Activated CD4-positive, alpha-beta memory T cell treated with anti-CD3 and anti-CD28 coated beads for 36 hours (primary cell): ENCODE results near the gene CALHM2. TPM values are rescaled to one million over a fixed set of nuclear protein-coding genes. Genes with fewer than 3 reads are reported as not detected.

Experiments used
- total RNA-seq, 2 experiments: library from RNA; stranded (reverse); gene quantifications; one replicate each; pipeline ENCODE4 v1.2.3, GENCODE V29; 2021

Gene CALHM2
- total RNA-seq, 2 experiments from 2014 or later = 21.6 to 22.5 TPM

Other genes starting within 250 kb of the CALHM2 start
- under 1 TPM in 1 of 2 experiments, not detected in 1; 0.10 TPM for gene RPEL1, start 206.5 kb downstream of the CALHM2 start, total RNA-seq
- under 1 TPM; 0.14 to 0.15 TPM for gene INA, start 175.2 kb downstream of the CALHM2 start, total RNA-seq
- 10 to 100 TPM; 12.4 to 13.4 TPM for gene PCGF6, start 101.2 kb downstream of the CALHM2 start, total RNA-seq
- gene TAF5, start 84.4 kb downstream of the CALHM2 start, total RNA-seq = 10 to 100 TPM; 12.9 to 13.2 TPM
- gene ATP5MK, start 55.9 kb downstream of the CALHM2 start, total RNA-seq = 100 to 1,000 TPM; 436 to 438 TPM
- 10 to 100 TPM; 56.4 to 56.7 TPM for gene PDCD11, start 55.7 kb downstream of the CALHM2 start, total RNA-seq
- gene CALHM1, start 6.5 kb upstream of the CALHM2 start, total RNA-seq = not detected
- not detected for gene CALHM3, start 26.9 kb upstream of the CALHM2 start, total RNA-seq
- 1 to 10 TPM; 1.8 to 2.4 TPM for gene NEURL1, start 41.3 kb upstream of the CALHM2 start, total RNA-seq